Measurements from ENCODE around the gene NTRK3.
"Not testable (repeated sequence)": the region's sequence is repeated elsewhere in the genome, so short reads cannot be mapped to it uniquely, and the experiment has no call there.

NTRK3 gene

GRCh38 chr15:88069561-88069960 is 187.0 kb downstream of the NTRK3 start:
- no peak for DNase-seq

- DNase-seq, result no peak
Observed at GRCh38 chr15:88067331-88067685, 189.2 kb downstream of the NTRK3 start.

- no peak for DNase-seq
Observed at GRCh38 chr15:88066636-88067330, 189.8 kb downstream of the NTRK3 start.

GRCh38 chr15:88061452-88061851 is 195.1 kb downstream of the NTRK3 start:
- no peak for DNase-seq

- no peak for DNase-seq
Observed at GRCh38 chr15:88060383-88060782, 196.2 kb downstream of the NTRK3 start.

GRCh38 chr15:88057836-88058235 is 198.7 kb downstream of the NTRK3 start:
- no peak for DNase-seq

GRCh38 chr15:88049506-88049905 is 207.0 kb downstream of the NTRK3 start:
- no peak for DNase-seq

GRCh38 chr15:88048755-88049154 is 207.8 kb downstream of the NTRK3 start:
- no peak for DNase-seq

- DNase-seq, result no peak
Observed at GRCh38 chr15:88048237-88048636, 208.3 kb downstream of the NTRK3 start.

- DNase-seq, result no peak
Observed at GRCh38 chr15:88046576-88047129, 209.9 kb downstream of the NTRK3 start.

- no peak for DNase-seq
Observed at GRCh38 chr15:88043396-88043795, 213.1 kb downstream of the NTRK3 start.

- DNase-seq, result no peak
Observed at GRCh38 chr15:88042047-88042446, 214.5 kb downstream of the NTRK3 start.

- no peak for DNase-seq
Observed at GRCh38 chr15:88040516-88040915, 216.0 kb downstream of the NTRK3 start.

- DNase-seq, result no peak
Observed at GRCh38 chr15:88038261-88038660, 218.3 kb downstream of the NTRK3 start.

- DNase-seq, result no peak
Observed at GRCh38 chr15:88036154-88036839, 220.2 kb downstream of the NTRK3 start.

GRCh38 chr15:88035381-88035780 is 221.2 kb downstream of the NTRK3 start:
- no peak for DNase-seq

GRCh38 chr15:88033421-88033820 is 223.1 kb downstream of the NTRK3 start:
- not testable (repeated sequence) for DNase-seq

GRCh38 chr15:88032787-88033186 is 223.8 kb downstream of the NTRK3 start:
- no peak for DNase-seq

- DNase-seq, result no peak
Observed at GRCh38 chr15:88031461-88031860, 225.1 kb downstream of the NTRK3 start.

- DNase-seq, result no peak
Observed at GRCh38 chr15:88029696-88030095, 226.8 kb downstream of the NTRK3 start.

GRCh38 chr15:88028024-88028423 is 228.5 kb downstream of the NTRK3 start:
- no peak for DNase-seq

GRCh38 chr15:88023914-88024313 is 232.6 kb downstream of the NTRK3 start:
- no peak for DNase-seq

GRCh38 chr15:88022716-88023115 is 233.8 kb downstream of the NTRK3 start:
- DNase-seq, result no peak

GRCh38 chr15:88021601-88022000 is 234.9 kb downstream of the NTRK3 start:
- DNase-seq, result no peak

- no peak for DNase-seq
Observed at GRCh38 chr15:88020806-88021205, 235.7 kb downstream of the NTRK3 start.

Measured in NCI-H187 treated with DMSO at 0.1 percent for 48 hours (cell line).